Gastroesophageal sphincter (tissue), 4 donors: ENCODE results near the gene TENM3. TPM values are rescaled to one million over a fixed set of nuclear protein-coding genes. Genes with fewer than 3 reads are reported as not detected.

Source experiments
- ATAC-seq: fragments of 150-250 bp; one replicate; pipeline ENCODE4 v1.9.1; 2016; ENCODE audit warnings: mild to moderate bottlenecking, moderate library complexity
- H3K27ac ChIP-seq, 4 donors: fragments of 200-600 bp; sonication (generic) in 3 of 4; 1 replicate in 3 of 4; 2 replicates in 1 of 4; pipeline ENCODE4 v1.5.1; 2016 to 2019
- H3K27me3 ChIP-seq: fragments of 200-600 bp; sonication (generic); one replicate; pipeline ENCODE4 v1.5.1; 2019
- H3K36me3 ChIP-seq, 2 donors: fragments of 200-600 bp; sonication (generic); one replicate each; pipeline ENCODE4 v1.5.1; 2019; ENCODE audit warnings: control low read depth in 1 of 2
- H3K4me1 ChIP-seq, 3 donors: fragments of 200-600 bp; sonication (generic); 1 replicate in 2 of 3; 2 replicates in 1 of 3; pipeline ENCODE4 v1.5.1; 2016 to 2019; ENCODE audit warnings: control low read depth in 2 of 3
- H3K4me3 ChIP-seq, 2 donors: fragments of 200-600 bp; sonication (generic); one replicate each; pipeline ENCODE4 v1.5.1; 2019; ENCODE audit warnings: mild to moderate bottlenecking in 1 of 2, moderate library complexity in 1 of 2
- H3K9me3 ChIP-seq, 3 donors: fragments of 200-600 bp; sonication (generic); one replicate each; pipeline ENCODE4 v1.5.1; 2017 to 2019; ENCODE audit warnings: control low read depth in 2 of 3
- EP300 ChIP-seq: sonication (generic); formaldehyde crosslinking; IDR thresholded peaks from one replicate; pipeline ENCODE4 v1.6.1; 2017; ENCODE audit warnings: antibody characterized with exemption, mild to moderate bottlenecking
- POLR2A ChIP-seq, 2 donors: fragments of 450-650 bp; IDR thresholded peaks; one replicate each; pipeline ENCODE4 v1.6.1; 2017; ENCODE audit warnings: antibody characterized with exemption in 2 of 2, mild to moderate bottlenecking in 2 of 2, moderate library complexity in 1 of 2
- POLR2AphosphoS5 ChIP-seq: sonication (generic); formaldehyde crosslinking; IDR thresholded peaks from one replicate; pipeline ENCODE4 v1.6.1; 2017; ENCODE audit warnings: antibody characterized with exemption
- WGBS, 2 donors: methylation state at CpG; one replicate each; pipeline ENCODE4 v1.1.5; 2018; ENCODE audit warnings: low coverage in 1 of 2; 5-methylcytosine and 5-hydroxymethylcytosine counted together
- total RNA-seq, 4 donors: library from RNA; depleted of rRNA; stranded (reverse); fragments of >200 nt; gene quantifications; one replicate each; pipeline ENCODE4 v1.1.0, GENCODE V29; 2016
- TF ChIP-seq, protein P1 (sequence below), 4 experiments: fragments of 200-600 bp in 2 of 4; fragments of 450-650 bp in 2 of 4; sonication (generic) in 1 of 4; IDR thresholded peaks; one replicate each; pipeline ENCODE4 v1.5.1; 2017 to 2019; ENCODE audit warnings: antibody characterized with exemption in 4 of 4, mild to moderate bottlenecking in 2 of 4, moderate library complexity in 2 of 4

TENM3 gene
- total RNA-seq, 4 donors from 2014 or later, result 8.2 to 39.9 (median 15.8) TPM

DNA sequence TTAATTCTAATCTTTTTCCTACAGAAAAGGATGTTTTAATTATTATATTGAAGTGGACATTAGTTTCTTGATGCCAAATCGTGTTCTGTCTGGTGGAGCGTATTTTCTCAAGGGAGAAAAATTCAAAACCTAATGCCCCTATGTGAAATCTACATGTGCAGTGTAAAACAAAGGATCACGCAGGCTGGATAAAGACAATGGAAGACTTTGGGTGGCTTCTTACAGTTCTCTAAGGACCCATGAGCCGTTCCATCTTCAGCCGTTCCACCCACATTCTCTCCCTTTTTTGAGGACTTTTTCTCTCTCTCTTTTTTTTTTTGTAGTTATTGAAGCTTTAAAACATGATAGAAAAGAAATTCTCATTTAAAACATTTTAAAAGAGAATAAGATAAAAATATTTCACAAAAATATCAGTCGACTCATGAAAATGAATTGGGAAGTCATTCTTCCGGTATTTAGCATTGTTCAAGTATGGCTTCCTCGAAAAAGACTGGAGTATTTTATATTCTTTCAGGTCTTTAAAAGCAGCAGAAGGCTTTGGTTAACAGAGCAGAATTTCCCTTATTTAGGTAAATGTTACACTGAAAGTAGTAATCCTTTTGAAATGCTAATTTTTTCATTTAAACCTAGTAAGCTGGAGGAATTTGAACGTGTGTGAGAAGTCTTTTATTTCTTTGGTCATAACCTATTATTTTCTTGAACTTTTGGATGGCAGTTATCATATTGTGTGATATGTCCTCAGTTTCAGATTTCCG is 11.0 kb downstream of the TENM3 start:
- no peak overlapping the region for H3K4me3 ChIP-seq
- peaks cover 0 to 8% (median 0%) of the 10 kb centered on the region in 3 donors for H3K4me1 ChIP-seq
- no peak overlapping the region for H3K27ac ChIP-seq
- H3K9me3 ChIP-seq, result no peaks in the 10 kb centered on the region
- no peaks in the 10 kb centered on the region for H3K36me3 ChIP-seq
- ATAC-seq, result no peak
- TF ChIP-seq POLR2A (IDR thresholded peaks at IDR 0.05) (no peak), POLR2AphosphoS5 (no peak), EP300 (no peak)
- TF ChIP-seq, protein P1, sequence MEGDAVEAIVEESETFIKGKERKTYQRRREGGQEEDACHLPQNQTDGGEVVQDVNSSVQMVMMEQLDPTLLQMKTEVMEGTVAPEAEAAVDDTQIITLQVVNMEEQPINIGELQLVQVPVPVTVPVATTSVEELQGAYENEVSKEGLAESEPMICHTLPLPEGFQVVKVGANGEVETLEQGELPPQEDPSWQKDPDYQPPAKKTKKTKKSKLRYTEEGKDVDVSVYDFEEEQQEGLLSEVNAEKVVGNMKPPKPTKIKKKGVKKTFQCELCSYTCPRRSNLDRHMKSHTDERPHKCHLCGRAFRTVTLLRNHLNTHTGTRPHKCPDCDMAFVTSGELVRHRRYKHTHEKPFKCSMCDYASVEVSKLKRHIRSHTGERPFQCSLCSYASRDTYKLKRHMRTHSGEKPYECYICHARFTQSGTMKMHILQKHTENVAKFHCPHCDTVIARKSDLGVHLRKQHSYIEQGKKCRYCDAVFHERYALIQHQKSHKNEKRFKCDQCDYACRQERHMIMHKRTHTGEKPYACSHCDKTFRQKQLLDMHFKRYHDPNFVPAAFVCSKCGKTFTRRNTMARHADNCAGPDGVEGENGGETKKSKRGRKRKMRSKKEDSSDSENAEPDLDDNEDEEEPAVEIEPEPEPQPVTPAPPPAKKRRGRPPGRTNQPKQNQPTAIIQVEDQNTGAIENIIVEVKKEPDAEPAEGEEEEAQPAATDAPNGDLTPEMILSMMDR (IDR thresholded peaks at IDR 0.05), result no peak
- 79 to 81% methylated on average over 10 of the region's 10 CpGs for WGBS, 2 donors
- peaks cover 3% of the 10 kb centered on the region for H3K27me3 ChIP-seq

DNA sequence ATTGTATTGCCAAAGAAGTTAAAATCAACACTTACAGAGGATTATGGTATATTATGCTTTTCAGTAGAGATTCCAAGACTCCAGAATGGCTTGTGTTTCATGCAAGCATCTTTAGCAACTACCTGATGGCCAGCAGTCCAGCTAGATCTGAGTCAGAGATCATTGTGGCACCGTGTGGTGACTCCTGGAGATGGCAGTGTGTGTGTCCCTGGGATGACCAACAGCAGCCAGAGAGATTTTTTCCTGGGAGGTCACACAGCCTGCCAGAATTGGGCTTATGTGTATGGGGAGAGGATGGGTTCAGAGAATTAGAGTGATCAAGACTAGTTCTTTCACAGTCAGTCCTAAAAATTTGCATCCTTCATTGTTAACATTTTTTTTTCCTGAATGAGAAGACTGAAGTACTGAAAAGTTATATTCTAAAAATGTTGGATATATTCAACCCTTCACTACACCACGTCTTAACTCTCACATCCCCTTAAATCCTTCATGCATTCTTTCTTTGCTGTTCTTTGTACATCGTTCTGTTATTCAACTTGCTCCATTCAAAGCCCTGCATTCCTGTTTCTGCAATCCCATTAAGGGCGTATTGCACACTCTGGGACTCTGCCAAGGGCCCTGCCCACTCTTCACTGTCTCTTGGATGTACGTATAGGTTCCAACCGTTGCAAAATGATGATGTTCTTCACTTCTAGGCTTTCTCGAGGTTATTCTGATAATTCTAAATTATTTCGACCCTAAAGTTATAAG is 12.4 kb downstream of the TENM3 start:
- Histone ChIP-seq H3K27ac (no peak overlapping the region), H3K4me3 (no peak overlapping the region), H3K9me3 (no peaks in the 10 kb centered on the region), H3K27me3 (peaks cover 3% of the 10 kb centered on the region), H3K36me3 (no peaks in the 10 kb centered on the region), H3K4me1 (peaks cover 0 to 8% (median 0%) of the 10 kb centered on the region in 3 donors)
- TF ChIP-seq POLR2A (IDR thresholded peaks at IDR 0.05) (no peak), EP300 (no peak)
- WGBS, 2 donors, result 78 to 83% methylated on average over 6 of the region's 8 CpGs
- ATAC-seq, result no peak

DNA sequence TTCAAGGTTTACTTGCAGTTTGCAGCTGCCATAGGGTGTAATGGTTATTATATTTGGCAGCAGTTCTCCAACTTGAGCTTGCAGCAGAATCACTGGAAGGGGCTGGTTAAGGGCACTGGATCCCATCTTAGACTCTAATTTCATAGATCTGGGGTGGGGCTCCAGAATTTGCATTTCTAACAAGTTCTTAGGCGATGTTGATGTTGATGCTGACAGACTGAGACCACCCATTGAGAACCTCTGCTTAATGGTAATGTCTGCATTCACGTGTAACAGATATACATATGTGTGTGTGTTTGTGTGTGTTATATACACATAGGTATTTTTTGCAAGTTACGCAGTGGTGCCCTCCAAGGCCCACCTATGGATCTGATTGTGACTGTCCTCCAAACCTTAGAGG is 13.8 kb downstream of the TENM3 start:
- H3K36me3 ChIP-seq, result no peaks in the 10 kb centered on the region
- ATAC-seq, result no peak
- 89% methylated on average over 2 of the region's 3 CpGs; no CpG with 5 or more reads in 1 of the 2 donors for WGBS, 2 donors

DNA sequence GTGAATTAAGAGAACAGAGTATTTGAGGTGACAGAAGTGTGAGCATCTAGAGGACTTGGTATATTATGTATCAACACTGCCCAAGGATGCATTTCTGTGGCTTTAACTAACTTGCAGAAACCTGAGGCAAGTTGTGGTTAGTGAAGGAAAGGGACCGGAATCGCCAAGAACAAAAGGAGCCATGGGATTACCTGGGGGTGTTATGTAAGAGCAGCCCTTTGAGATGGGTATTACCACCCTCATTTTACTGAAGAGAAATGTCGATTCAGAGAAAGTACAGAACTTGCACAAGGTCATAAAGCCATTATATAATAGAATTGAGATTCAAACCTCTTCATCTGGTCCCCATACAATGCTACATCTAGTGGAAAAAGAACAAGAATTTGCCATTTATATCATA is 14.3 kb downstream of the TENM3 start:
- Histone ChIP-seq H3K4me3 (no peak overlapping the region), H3K4me1 (peaks cover 0 to 8% (median 0%) of the 10 kb centered on the region in 3 donors), H3K36me3 (no peaks in the 10 kb centered on the region), H3K9me3 (no peaks in the 10 kb centered on the region), H3K27ac (no peak overlapping the region), H3K27me3 (peaks cover 3% of the 10 kb centered on the region)
- TF ChIP-seq, protein P1 (IDR thresholded peaks at IDR 0.05), result no peak
- TF ChIP-seq POLR2AphosphoS5 (no peak), EP300 (no peak), POLR2A (IDR thresholded peaks at IDR 0.05) (no peak)
- no peak for ATAC-seq
- 81 to 86% methylated on average over 3 of the region's 3 CpGs for WGBS, 2 donors

More for the DNA sequence above, 13.8 kb downstream of the TENM3 start:
- Histone ChIP-seq H3K4me1 (peaks cover 0 to 8% (median 0%) of the 10 kb centered on the region in 3 donors), H3K27me3 (peaks cover 3% of the 10 kb centered on the region), H3K9me3 (no peaks in the 10 kb centered on the region), H3K4me3 (no peak overlapping the region), H3K27ac (no peak overlapping the region)
- TF ChIP-seq, protein P1 (IDR thresholded peaks at IDR 0.05), result no peak
- no peak for TF ChIP-seq EP300
- no peak for TF ChIP-seq POLR2AphosphoS5
- TF ChIP-seq POLR2A (IDR thresholded peaks at IDR 0.05), result no peak

DNA sequence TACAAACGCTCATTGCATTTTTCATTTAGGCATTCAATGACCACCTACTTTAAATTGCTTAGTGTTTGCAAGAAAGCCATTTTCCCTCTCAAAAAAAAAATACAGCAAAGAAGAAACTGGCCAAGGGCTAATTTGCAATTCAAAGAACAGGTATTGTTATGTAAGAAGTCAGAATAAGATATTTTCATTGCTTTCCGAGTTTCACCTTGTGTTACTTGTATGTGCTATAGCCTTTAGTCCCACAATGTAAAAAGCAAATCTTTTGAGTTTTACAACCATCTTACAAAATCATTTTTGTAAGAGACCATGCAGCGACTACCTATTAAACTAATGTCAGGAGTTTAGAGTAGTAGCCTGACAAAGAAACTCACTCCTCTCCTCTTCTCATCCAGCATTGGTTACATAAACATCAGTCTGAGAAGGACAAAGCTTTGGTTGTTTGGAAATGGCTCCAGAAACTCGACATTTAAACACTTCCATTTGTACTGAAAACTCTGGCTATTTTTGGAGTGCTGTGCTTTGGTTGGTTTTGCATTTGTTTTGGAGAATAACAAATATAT is 15.3 kb downstream of the TENM3 start:
- Histone ChIP-seq H3K27me3 (peaks cover 3% of the 10 kb centered on the region), H3K36me3 (no peaks in the 10 kb centered on the region), H3K4me1 (peaks cover 0 to 12% (median 0%) of the 10 kb centered on the region in 3 donors), H3K9me3 (no peaks in the 10 kb centered on the region), H3K27ac (no peak overlapping the region), H3K4me3 (no peak overlapping the region)
- 40 to 50% methylated on average over 4 of the region's 4 CpGs for WGBS, 2 donors
- ATAC-seq, result no peak
- TF ChIP-seq POLR2AphosphoS5 (no peak), EP300 (no peak), POLR2A (IDR thresholded peaks at IDR 0.05) (no peak)
- TF ChIP-seq, protein P1 (IDR thresholded peaks at IDR 0.05), result no peak
